Activated naive CD4-positive, alpha-beta T cell (primary cell): ENCODE results near the gene PRR33.

ENCODE experiments used
- DNase-seq, 4 experiments: peaks; one replicate each; lab custom pipeline; 2025; lab: John Stamatoyannopoulos, UW

The PRR33 gene

GRCh38 chr11:1916132-1916985 is 24.7 kb upstream of the PRR33 start:
- no peak for DNase-seq

- no peak for DNase-seq
Observed at GRCh38 chr11:1915795-1916131, 24.1 kb upstream of the PRR33 start.

- no peak for DNase-seq
Observed at GRCh38 chr11:1913271-1914060, 21.8 kb upstream of the PRR33 start.

GRCh38 chr11:1912289-1912878 is 20.7 kb upstream of the PRR33 start:
- no peak for DNase-seq

GRCh38 chr11:1909524-1909923 is 17.8 kb upstream of the PRR33 start:
- DNase-seq: no peak

- DNase-seq: no peak
Observed at GRCh38 chr11:1908618-1909017, 16.9 kb upstream of the PRR33 start.

- DNase-seq: no peak
Observed at GRCh38 chr11:1906611-1907423, 15.1 kb upstream of the PRR33 start.

GRCh38 chr11:1906181-1906580 is 14.5 kb upstream of the PRR33 start:
- DNase-seq: no peak

- DNase-seq: no peak
Observed at GRCh38 chr11:1899686-1900085, 8.0 kb upstream of the PRR33 start.

GRCh38 chr11:1899090-1899489 is 7.4 kb upstream of the PRR33 start:
- no peak for DNase-seq

GRCh38 chr11:1896923-1897322 is 5.2 kb upstream of the PRR33 start:
- no peak for DNase-seq

GRCh38 chr11:1896468-1896867 is 4.8 kb upstream of the PRR33 start:
- no peak for DNase-seq

- no peak for DNase-seq
Observed at GRCh38 chr11:1894759-1895158, 3.1 kb upstream of the PRR33 start.

GRCh38 chr11:1893581-1894359 is 2.1 kb upstream of the PRR33 start:
- no peak for DNase-seq

GRCh38 chr11:1892558-1892957 is 863 bp upstream of the PRR33 start:
- DNase-seq: no peak

- no peak for DNase-seq
Observed at GRCh38 chr11:1892116-1892515, 421 bp upstream of the PRR33 start.

- DNase-seq: no peak
Observed at GRCh38 chr11:1890856-1891830, 552 bp downstream of the PRR33 start.

- no peak for DNase-seq
Observed at GRCh38 chr11:1889941-1890855, 1.5 kb downstream of the PRR33 start.
